HG02759 (cell line): Measurements from ENCODE around the gene PCDH15.

ENCODE experiments used
- ATAC-seq: cut with Tn5 transposase; IDR thresholded peaks from one replicate; pipeline ENCODE4 v1.9.1; 2021; ENCODE audit warnings: mild to moderate bottlenecking, moderate library complexity; ENCODE audit not compliant: unreplicated experiment

Gene PCDH15

DNA sequence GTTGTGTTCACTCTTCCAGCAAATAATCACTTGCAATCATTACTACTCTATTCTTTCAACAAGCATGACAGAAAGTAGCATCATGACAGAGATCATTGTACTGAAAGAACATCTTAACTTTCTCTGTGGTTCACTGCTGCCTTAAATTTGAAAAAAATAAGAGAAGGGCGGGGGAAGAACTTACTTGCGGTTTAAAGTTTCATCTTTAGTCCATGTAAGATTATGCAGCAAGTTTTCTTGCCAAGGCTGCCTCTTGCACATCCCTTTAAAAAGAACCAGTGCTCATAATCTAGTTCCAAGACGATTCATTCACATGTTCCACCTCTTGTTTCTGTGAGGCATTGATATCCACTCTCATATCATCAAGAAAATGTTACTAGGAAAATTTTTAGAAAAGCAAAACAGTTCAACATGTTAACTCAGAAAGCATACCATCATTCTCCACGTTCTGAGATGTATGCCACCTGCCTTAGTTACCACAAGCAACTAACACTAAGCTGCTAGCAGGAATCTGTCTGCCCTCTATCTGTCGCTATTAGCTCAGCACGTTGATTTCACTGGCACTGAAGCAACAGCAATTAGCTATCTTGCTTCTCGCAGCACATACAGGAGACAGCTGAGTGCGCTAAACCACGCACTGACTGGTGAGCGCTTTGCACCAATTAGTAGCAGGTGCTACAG lies at the start of gene PCDH15:
Gene PCDH15 (minus strand): TSS at position 491 of the 681 bp plus-strand sequence. CDS start 136,969 bp downstream, outside the sequence.
- no peak for ATAC-seq

DNA sequence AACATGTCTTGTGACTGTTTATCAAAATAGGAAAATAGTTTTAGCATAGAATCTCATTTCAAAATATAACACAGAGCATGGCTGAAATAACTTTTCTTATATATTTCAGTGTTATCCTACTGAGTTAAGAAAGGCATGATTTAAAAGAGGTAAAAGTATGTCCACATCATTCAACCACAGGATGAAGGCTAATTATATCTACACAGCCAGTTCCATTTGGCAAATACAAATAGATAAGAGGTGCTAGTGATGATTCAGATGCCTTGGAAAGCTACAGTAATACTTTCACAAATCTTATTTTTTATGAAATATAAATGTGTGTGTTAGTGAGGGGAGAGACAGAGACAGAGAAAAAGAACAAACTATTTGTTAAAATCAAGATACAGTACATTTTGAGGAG lies 42.9 kb upstream of the PCDH15 start:
- no peak for ATAC-seq

DNA sequence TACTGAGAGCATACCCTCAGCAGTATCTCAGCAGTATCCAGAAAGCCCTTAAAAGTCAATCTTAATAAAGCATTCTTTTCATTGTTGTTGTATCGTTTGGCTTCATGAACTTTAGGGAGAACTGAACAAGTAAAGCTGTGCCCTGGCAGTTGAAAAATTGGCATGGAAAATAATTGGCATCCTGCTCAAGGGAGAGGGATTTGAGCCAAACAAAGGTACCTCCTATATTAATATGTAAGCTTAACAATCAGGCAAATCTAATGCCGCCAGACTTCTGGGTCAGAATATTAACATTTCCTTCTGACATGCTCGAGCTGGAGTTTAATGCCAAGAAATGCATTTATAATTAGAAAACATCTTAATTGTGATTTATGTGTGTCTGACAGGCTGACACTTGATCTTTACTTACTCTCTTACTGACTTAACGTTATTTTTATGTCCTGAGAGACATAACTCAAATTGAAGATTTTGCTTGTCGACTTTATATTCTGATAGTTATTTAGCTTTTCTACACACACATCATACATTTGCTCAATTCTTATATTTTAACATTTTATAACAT lies 42.1 kb upstream of the PCDH15 start:
- no peak for ATAC-seq

DNA sequence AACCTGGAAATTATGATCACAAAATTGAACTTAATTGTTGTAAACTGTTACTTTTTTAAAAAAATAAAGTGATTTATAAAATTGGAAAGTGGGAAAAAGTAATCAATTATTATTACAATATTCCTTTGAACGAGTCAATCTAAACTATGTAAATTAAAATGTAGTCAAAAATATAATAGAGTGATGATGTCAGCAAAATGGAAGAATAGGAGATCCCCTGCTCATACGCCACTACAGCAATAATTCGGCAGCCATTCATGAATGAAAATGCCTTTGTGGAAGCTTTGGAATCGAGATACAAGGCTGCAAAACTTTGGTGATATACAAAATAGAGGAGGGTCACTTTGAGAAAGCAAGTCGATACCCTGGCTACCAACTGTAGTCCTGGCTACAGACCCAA lies 36.4 kb upstream of the PCDH15 start:
- ATAC-seq: no peak

DNA sequence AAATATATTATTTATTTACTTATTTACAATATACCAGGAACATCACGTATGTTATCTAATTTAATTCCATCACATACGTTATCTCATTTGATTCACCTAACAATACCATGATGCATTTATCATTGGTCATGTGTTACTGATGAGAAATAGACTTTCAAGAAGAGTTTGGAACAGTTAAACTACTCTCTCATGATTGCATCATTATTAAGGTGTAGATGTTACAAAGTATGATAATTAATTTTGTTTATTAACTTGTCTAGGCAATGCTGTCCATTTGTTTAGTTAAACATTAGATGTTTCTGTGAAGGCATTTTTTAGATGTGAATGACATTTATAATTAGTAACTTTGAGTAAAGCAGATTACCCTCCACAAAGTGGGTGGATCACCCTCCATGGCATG lies 32.0 kb upstream of the PCDH15 start:
- ATAC-seq: no peak

DNA sequence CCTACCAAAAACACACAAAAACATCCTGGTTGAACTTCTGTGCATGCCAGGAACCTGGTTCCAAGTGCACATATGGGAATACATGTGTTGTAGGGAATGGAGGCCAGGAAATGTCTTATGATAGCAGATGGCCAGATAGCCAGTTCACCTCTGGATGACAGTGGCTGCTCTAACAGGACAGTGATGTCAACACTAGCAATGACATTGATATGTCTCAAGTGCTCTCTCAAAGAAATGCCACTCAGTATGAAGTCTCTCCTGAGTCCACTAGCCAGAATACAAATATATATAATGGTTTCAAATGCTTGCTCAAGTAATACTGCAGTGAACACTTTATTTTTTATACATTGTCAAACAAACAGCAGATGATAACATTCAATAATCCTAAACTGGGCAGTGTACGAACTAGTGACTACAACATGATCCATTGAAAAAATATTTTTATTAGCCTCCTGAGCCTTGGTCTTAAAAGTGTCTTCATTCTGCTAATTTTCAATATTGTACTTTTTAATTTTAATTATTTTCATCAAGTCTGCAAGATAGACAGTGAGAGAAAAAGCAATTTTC lies 26.0 kb upstream of the PCDH15 start:
- ATAC-seq: no peak

DNA sequence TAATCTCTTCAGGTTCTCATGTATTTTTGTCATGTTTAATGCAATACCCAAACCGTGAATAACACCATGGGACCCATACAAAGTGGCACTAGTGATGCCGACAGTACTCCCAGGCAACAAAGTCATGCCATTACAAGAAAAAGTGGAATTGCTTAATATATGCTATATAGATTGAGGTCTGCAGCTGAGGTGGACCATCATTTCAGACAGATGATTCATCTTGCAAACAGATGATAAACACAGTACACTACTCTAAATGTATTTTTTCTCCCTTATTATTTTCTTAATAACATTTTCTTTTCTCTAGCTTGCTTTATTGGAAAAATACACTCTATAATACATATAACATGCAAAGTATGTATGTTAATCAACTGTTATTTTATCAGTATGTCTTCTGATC lies 14.6 kb upstream of the PCDH15 start:
- ATAC-seq: no peak

DNA sequence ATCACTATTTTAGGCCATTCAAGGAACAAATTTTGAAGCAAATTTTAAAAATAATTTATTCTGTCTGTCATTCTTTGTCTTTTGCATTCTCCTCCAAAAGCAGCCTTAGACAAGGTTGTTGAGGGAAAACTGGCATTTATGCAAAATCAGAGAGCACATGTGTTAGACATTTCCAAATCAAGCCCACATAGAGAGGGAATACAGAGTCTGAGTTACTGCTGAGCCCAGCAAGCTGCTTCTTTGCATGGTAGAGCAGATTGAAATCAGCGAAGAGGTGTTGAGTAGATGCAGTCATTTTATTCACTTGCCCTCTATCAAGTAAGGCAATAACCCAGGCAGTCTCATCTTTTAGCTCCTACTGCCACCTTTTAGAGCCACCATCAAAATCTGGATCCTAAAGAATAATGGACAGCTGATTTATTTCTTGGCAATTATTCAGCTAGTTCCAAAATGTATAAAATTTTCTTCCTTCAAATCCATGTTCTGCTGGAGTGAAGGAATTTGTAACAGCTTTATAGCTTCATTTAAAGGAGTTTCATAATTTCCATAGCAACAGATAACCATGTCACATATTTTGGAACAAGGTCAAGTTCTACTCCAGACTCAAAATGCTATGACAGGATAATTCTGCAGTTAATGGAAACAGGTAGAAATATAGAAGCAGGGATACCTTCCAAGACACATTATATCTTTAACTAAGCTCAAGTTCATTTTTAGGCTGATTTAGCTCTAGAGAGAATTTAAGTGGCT lies 7.3 kb upstream of the PCDH15 start:
- no peak for ATAC-seq

DNA sequence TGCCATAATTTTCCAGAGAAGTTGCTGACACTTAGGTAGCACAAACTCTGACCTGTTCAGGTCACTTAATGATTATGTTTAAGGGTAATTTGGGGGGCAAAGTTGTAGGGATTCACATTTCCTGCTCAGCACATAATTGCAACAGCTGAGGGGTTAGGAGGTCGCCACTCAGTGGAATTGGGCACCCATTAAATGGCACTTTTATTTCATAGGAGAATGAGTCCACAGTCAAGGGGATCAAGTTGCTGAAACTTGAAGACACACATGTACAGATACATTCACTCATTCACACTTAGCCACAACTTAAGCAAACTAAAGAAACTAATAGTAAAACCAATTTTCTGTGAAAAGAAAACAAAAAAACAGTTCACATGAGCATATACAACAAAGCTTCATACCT lies 1.5 kb downstream of the PCDH15 start:
- ATAC-seq: no peak

DNA sequence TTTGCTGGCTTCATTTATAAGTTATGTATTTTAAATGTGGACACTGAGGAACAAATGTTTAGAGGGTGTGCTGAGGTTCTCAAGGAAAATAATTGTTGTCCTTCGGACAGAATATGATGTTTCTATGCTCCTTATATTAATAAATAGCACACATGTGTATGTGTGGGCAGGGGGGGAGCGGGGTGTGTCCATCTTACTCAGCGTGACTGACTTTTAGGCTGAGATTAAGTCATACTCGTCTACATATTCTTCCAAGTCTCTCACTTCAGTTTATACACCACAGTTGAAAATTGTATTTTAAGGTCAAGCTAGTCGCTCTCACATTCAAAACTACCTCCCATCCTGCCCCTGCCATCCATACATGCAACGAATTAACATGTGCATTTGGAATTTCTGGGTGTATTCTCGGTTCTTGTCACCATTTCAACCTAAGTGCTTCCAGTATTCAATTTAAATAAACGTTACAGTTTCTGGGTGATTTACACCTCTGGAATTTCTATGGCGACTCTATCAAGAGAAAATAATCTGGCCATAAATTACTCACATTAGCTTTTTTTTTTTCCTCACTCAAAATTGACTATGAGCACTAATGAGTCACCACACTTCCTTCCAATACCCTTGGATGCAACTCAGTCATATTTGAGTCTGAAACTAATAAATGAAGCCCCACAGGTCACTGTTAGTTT lies 3.3 kb downstream of the PCDH15 start:
- no peak for ATAC-seq

DNA sequence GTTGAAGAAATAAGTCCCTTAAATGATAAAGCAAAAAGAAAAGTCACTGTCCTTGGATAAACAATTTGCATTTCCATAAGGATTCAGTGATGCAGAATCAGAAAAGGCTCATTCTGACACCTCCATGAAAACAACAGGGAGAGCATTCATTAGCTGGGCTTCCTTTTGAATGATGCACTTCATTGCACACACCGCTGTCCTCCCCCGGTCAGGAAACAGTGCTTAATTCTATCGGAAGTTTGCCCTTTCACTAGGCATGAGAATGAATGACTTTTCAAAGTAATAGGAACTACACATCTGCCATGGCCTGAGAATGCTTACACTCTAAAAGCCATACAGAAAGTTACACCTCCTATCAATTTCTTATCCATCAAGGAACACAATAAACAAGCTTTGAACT lies 4.2 kb downstream of the PCDH15 start:
- ATAC-seq: no peak

DNA sequence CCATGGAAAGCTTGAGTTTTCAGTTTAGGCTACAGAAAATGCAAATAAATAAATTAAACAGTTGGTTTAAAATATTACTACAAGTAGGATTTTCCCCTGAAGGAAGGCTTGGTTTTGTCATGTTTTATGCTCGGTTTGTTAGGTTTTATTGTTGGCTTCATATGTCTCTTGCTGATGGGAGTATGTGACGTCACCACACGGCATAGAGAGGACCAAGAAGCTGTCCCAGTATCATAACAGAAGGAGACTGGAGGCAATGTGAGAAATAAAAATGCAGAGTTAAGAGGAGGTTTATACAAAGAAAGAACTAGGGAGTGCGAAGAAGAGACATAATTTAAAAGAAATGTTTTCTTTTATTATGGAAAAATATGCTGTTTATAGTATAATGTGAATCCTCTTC lies 24.4 kb downstream of the PCDH15 start:
- ATAC-seq: no peak

DNA sequence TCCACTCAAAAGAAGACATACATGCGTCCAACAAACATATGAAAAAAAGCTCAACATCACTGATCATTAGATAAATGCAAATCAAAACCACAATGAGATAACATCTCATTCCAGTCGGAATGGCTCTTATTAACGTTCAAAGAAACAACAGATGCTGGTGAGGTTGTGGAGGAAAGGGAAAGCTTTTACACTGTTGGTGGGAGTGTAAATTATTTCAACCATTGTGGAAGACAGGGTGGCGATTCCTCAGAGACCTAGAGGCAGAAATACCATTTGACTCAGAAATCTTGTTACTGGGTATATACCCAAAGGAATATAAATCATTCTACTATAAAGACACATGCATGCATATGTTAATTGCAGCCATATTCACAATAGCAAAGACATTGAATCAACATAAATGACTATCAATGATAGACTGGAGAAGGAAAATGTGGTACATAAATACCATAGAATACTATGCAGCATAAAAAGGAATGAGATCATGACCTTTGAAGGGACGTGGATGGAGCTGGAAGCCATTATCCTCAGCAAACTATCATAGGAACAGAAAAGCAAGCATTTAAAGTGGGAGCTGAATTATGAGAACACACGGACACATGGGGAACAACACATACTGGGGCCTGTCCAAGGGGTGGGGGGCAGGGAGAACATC lies 28.4 kb downstream of the PCDH15 start:
- no peak for ATAC-seq

DNA sequence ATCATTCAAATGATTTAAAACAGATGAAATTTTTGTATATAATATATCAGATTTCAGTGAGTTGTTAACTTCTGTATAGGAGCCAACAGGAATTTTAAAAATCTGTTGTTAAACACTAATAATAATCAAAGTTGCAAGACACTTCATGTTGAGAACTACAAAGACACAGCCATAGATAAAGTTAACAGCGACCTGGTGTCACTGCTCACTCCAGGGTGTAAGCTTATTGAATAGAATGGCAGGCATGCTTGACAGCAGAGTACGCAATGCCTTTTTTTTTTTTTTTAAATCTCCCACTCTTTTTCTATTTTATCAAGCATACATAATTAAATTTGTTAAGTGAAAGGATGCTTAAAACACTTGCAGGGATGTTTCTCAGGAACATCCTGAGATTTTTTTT lies 32.0 kb downstream of the PCDH15 start:
- ATAC-seq: no peak

DNA sequence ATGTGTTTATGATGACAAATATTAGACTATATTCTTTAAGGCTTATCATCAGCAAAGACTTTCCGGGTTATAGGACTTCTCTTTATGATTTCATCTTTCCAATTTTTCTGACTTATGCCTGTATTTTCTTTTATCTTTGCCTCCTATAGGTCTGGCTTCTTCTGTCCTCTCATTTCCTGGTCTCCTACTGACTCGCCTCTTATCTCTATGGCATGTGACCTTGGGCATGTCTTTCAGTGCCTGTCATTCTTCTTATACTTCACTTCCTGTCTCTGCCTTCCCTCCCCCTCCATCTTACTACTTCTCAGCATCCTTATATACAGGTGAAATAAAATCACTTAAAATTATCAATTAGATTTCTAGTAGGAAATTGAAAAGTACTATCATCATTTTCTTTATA lies 42.2 kb downstream of the PCDH15 start:
- no peak for ATAC-seq

DNA sequence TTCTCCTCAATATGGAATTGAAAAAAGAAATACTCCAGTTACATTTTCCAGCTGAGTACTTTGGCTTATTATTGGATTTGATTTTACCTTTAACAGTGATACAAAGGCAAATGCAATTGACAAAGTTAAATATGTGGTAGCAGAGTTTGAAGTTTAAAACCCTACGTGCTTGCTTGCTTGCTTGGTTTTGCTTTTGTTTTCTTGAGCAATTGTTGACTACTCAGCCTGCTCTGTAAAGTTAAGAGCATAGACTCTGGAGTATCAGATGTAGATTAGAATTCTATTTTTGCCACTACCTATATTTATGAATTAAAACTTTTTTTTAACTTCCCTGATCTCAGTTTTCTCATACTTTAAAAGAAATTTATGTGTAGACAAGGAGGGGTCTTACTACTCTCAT lies 51.4 kb downstream of the PCDH15 start:
- ATAC-seq: no peak

DNA sequence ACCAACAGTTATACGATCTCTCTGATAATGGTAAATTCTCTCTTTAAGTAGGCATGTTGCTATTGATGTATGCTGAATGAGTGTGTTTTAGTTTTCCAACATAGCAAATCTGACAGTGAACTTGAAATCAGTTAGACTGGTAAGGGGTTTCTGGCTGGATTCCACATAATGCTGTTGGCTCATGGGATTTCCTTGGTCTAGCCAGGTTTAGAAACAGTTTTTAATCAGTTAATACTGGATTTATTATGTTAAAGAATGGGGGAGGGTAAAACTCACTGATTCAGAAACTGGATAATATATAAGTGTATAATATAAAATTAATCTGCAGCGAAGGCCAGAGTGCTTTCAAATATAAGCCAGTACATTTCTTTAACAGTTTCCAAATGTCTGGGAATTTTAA lies 55.6 kb downstream of the PCDH15 start:
- no peak for ATAC-seq

DNA sequence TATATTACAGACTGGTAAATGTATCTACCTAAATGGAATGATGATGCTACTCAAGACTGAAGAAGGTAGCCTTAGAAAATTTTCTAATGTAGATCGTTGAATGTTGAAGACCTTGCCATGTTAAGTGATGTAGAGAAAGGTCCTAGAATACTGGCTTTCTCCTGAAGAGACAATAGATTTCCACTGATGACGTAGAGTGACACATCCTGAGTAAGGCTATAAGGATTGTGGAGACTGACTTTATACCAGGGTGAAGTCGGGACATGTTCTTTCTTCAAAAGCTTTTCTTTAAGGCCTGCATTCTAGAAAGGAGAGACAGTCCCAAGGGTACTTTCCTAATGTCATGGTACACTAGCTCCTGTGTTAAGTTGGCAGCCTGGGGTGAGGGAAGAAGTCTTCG lies 58.6 kb downstream of the PCDH15 start:
- no peak for ATAC-seq

DNA sequence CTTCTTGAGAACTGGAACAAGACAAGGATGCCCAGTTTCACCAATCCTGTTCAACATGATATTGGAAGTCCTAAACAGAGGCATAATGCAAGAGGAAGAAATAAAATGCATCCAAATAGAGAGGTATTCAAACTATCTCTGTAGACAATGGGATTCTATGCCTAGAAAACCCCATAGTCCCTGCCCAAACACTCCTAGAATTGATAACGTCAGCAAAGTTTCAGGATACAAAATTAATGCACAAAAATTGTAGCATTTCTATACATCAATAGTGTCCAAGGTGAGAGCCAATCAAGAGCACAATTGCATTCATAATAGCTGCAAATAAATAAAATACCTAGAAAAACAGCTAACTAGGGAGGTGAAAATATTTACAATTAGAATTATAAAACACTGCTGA lies 72.5 kb downstream of the PCDH15 start:
- no peak for ATAC-seq

DNA sequence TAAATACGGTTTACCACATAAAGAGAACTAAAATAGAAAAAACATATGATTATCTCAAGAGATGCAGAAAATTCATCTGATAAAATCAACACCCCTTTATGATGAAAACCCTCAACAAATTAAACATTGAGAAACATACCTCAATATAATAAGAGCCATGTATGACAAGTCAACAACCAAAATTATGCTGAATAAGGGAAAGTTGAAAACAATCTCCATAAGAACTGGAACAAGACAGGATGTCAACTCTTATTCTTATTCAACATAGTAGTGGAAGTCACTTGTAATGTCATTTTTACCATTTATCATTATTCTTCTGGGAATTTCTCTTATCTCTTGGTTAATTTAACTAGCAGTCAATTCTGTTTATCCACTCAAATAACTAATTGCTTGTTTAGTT lies 79.0 kb downstream of the PCDH15 start:
- no peak for ATAC-seq

DNA sequence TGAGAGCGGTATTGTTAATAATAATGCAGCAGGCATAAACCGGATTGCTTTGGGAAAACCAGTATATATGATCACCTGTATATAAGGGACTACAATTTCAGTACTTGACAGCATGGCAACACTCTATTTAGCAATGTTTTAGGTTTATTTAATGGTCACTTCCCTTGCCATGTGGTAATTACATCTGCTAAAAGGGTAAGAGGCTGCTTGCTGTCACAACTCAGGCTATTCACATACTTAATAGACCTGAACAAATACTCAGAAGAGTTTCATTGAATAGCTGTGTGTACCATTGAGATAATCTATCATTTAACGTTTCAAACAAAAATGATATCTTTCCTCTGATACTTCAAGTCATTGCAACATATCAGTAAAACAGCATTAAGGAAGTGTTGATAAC lies 90.1 kb downstream of the PCDH15 start:
- no peak for ATAC-seq
